PFSK-1 (cell line): ENCODE measurements around the gene SLC26A2.

ENCODE experiments used
- FOXP2 ChIP-seq: optimal IDR thresholded peaks from 2 replicates; pipeline ENCODE3; 2011; ENCODE audit warnings: borderline replicate concordance, control low read depth, inconsistent platforms; ENCODE audit not compliant: insufficient read depth; ENCODE audit errors: extremely low read length, extremely low read depth
- POLR2AphosphoS5 ChIP-seq: IDR thresholded peaks from 2 replicates; pipeline ENCODE4 v1.6.1; 2012; ENCODE audit warnings: low read depth, mild to moderate bottlenecking, control low read depth, low read length, moderate library complexity
- REST ChIP-seq, 2 experiments: IDR thresholded peaks; 2 replicates each; pipeline versions ENCODE4 v1.6.1 to v1.8.0; 2011 to 2012; ENCODE audit warnings: low read depth in 2 of 2, low read length in 2 of 2, control low read depth in 1 of 2, inconsistent platforms in 1 of 2, mild to moderate bottlenecking in 1 of 2, moderate library complexity in 1 of 2; ENCODE audit not compliant: insufficient read depth in 1 of 2
- SIN3A ChIP-seq: IDR thresholded peaks from 2 replicates; pipeline ENCODE4 v1.6.1; 2012; ENCODE audit warnings: mild to moderate bottlenecking, low read length, moderate library complexity, borderline replicate concordance; ENCODE audit not compliant: insufficient read depth
- TAF1 ChIP-seq: IDR thresholded peaks from 2 replicates; pipeline ENCODE4 v1.6.1; 2012; ENCODE audit warnings: low read length, control low read depth, borderline replicate concordance; ENCODE audit not compliant: insufficient read depth

Gene SLC26A2

GRCh38 chr5:149948993-149949392 is 11.6 kb upstream of the SLC26A2 start:
- TF ChIP-seq TAF1: no peak
- no peak for TF ChIP-seq POLR2AphosphoS5
- no peak for TF ChIP-seq FOXP2
- no peak for TF ChIP-seq SIN3A
- TF ChIP-seq REST (IDR thresholded peaks at IDR 0.05; ENCODE audit: insufficient read depth in 1 of 2, low read depth in 2 of 2, low read length in 2 of 2): no peak

GRCh38 chr5:149951138-149951749 is 9.3 kb upstream of the SLC26A2 start:
- TF ChIP-seq TAF1 (no peak), FOXP2 (no peak), SIN3A (no peak), REST (IDR thresholded peaks at IDR 0.05; ENCODE audit: insufficient read depth in 1 of 2, low read depth in 2 of 2, low read length in 2 of 2) (no peak), POLR2AphosphoS5 (no peak)

GRCh38 chr5:149953436-149954121 is 7.0 kb upstream of the SLC26A2 start:
- TF ChIP-seq REST (IDR thresholded peaks at IDR 0.05; ENCODE audit: insufficient read depth in 1 of 2, low read depth in 2 of 2, low read length in 2 of 2) (no peak), POLR2AphosphoS5 (no peak), SIN3A (no peak), TAF1 (no peak), FOXP2 (no peak)

GRCh38 chr5:149954798-149955197 is 5.8 kb upstream of the SLC26A2 start:
- TF ChIP-seq SIN3A (no peak), TAF1 (no peak), POLR2AphosphoS5 (no peak), REST (IDR thresholded peaks at IDR 0.05; ENCODE audit: insufficient read depth in 1 of 2, low read depth in 2 of 2, low read length in 2 of 2) (no peak), FOXP2 (no peak)
